ENCODE results near the gene CHTOP.

DNA sequence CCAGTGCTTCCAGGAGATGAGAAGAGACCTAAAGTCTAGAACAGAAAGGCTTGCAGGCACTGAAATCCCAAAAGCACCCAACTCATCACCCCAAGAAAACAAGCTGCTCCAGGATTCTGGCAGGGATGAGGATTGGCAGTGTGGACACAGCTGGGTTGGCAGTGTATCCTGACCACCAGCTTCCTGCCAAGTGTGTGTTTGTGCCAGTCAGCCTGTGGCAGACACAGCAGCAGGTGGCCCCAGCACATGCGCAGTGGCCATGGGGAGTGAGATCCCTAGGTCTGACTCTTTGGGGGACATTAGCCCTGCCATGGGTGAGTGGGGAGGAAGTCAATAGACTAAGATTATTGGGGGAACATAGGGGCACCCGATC is 16.0 kb downstream of the CHTOP start:
- TF ChIP-seq, protein P1, sequence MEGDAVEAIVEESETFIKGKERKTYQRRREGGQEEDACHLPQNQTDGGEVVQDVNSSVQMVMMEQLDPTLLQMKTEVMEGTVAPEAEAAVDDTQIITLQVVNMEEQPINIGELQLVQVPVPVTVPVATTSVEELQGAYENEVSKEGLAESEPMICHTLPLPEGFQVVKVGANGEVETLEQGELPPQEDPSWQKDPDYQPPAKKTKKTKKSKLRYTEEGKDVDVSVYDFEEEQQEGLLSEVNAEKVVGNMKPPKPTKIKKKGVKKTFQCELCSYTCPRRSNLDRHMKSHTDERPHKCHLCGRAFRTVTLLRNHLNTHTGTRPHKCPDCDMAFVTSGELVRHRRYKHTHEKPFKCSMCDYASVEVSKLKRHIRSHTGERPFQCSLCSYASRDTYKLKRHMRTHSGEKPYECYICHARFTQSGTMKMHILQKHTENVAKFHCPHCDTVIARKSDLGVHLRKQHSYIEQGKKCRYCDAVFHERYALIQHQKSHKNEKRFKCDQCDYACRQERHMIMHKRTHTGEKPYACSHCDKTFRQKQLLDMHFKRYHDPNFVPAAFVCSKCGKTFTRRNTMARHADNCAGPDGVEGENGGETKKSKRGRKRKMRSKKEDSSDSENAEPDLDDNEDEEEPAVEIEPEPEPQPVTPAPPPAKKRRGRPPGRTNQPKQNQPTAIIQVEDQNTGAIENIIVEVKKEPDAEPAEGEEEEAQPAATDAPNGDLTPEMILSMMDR (IDR thresholded peaks at IDR 0.05) = no peak
- TF ChIP-seq ZFX (IDR thresholded peaks at IDR 0.05; ENCODE audit: borderline replicate concordance) = no peak

All from 22Rv1 (cell line).